NCI-H82 (cell line): ENCODE data around the gene CENPQ.

Source experiments
- DNase-seq: peaks from one replicate; lab custom pipeline; 2025; lab: John Stamatoyannopoulos, UW

Gene CENPQ

DNA sequence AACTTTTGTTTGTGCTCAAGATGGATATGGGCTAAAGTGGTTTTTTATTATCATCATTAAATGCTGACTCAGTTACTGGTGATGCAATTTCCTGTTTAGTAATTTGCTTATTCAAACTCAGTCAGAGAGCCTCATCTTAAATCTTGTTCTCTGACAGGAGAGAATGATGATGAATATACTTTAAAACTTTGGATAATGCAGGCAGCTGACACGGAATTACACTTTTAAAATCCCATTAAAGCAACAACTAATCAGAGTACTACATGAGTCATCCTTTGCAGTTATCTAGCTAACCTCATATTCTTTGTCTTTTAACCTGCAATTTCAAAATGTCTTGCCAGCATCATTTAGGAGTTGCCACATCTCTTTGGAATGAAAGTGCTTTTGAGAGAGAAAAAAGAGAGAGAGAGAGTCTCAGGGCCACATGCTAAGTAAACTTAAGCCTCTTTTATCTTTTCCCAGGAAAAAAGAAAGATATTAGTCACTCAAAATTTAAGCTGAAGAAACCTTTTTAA is 78.1 kb downstream of the CENPQ start:
- peak; percentile 88 for DNase-seq

- DNase-seq = peak; percentile 70
Measured at GRCh38 chr6:49541936-49542335, 78.8 kb downstream of the CENPQ start.
